ENCODE data around the gene DEPDC4.
"Not testable (repeated sequence)": the region's sequence is repeated elsewhere in the genome, so short reads cannot be mapped to it uniquely, and the experiment has no call there.

The DEPDC4 gene

DNA sequence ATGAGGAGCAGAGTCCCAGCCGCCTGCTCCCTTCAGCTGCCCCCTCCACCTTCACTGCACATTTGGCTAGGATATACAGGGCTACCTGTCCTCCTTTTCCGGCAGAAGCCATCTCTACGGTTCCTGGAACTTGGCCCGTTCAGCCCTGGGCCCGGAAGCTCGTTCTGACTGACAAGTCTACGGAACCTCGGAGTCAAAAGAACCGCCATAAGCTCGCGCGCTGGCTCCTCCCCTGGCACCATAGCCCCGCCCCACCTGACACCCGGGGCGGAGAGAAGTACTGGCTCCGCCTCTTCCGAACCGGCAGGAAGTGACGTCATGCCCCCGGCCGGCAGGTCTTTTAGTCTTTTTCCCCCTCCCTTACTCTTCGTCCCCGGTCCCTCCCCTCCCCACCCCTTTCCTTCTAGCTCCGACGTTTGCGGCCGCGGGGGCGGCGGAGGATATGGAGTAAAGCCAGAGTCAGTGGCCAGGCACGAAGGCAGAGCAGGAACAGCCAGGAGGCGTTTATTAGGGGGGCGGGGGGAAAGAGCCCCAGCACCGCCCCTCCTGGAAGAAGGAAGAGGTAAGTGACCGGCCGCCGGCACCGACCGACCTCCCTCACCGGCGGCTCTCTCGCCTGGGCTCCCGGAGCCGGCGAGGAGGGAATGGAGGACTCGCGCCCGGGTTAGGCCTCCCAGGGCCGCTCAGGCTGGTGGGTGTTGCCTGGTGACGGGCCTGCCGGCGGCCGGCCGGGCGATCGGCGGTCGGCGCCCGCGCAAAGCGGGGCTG is at the start of gene DEPDC4, which contains the start of gene SCYL2:
Gene DEPDC4 (minus strand): TSS at position 245 of the 768 bp plus-strand sequence. CDS start 3 bp downstream, at position 242.
Gene SCYL2 (plus strand): TSS at position 343 of the 768 bp plus-strand sequence. CDS start 15,794 bp downstream, outside the sequence.
- peak within 1 kb of the TSS; percentile 88 for H3K4me3 ChIP-seq (ENCODE audit: low read depth, low read length)
- TF ChIP-seq, protein P1, sequence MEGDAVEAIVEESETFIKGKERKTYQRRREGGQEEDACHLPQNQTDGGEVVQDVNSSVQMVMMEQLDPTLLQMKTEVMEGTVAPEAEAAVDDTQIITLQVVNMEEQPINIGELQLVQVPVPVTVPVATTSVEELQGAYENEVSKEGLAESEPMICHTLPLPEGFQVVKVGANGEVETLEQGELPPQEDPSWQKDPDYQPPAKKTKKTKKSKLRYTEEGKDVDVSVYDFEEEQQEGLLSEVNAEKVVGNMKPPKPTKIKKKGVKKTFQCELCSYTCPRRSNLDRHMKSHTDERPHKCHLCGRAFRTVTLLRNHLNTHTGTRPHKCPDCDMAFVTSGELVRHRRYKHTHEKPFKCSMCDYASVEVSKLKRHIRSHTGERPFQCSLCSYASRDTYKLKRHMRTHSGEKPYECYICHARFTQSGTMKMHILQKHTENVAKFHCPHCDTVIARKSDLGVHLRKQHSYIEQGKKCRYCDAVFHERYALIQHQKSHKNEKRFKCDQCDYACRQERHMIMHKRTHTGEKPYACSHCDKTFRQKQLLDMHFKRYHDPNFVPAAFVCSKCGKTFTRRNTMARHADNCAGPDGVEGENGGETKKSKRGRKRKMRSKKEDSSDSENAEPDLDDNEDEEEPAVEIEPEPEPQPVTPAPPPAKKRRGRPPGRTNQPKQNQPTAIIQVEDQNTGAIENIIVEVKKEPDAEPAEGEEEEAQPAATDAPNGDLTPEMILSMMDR (IDR thresholded peaks at IDR 0.05; ENCODE audit: low read depth, low read length, missing control alignments): no peak
- DNase-seq: peak; percentile 98

DNA sequence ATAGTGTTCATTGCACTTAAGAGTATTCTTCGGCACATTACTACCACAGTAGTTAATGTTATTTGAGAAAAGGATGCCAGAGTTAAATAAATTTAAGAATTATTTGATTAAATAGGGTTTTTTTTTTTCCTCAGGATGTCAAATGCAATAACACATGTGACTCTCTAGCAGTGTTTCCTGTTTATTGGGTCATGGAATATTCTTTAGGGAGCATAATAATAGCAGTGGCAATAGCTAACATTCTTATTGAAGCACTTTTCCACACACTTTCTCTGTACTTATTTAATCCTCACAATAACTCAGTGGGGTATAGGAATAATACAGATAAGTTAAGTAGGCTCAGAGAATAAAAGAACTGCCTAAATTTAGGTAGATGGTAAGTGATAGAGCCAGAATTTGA is 44.4 kb upstream of the DEPDC4 start:
- no peak overlapping the region for H3K4me3 ChIP-seq (ENCODE audit: low read depth, low read length)
- TF ChIP-seq, protein P1 (IDR thresholded peaks at IDR 0.05; ENCODE audit: low read depth, low read length, missing control alignments): no peak
- H3K27ac ChIP-seq: no peak overlapping the region
- no peaks in the 10 kb centered on the region for H3K27me3 ChIP-seq (replicated peaks)
- DNase-seq: no peak
- in situ Hi-C loops (cut with HindIII; ENCODE audit: low pct_ligation_motif_present, low sequenced_read_pairs): no loop called here
- H3K36me3 ChIP-seq (replicated peaks): peaks cover 17% of the 10 kb centered on the region

More for the DNA sequence above, at the start of gene DEPDC4, which contains the start of gene SCYL2:
- Histone ChIP-seq H3K36me3 (replicated peaks) (no peaks in the 10 kb centered on the region), H3K27me3 (replicated peaks) (no peaks in the 10 kb centered on the region), H3K27ac (peak within 1 kb of the TSS; percentile 80)
- in situ Hi-C loops (cut with HindIII; ENCODE audit: low pct_ligation_motif_present, low sequenced_read_pairs): no loop called here

DNA sequence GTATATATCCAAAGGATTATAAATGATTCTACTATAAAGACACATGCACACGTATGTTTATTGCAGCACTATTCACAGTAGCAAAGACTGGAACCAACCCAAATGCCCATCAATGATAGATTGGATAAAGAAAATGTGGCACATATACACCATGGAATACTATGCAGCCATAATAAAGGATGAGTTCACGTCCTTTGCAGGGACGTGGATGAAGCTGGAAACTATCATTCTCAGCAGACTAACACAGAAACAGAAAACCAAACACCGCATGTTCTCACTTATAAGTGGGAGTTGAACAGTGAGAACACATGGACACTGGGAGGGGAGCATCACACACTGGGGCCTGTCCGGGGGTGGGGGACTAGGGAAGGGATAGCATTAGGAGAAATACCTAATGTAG is 41.3 kb upstream of the DEPDC4 start:
- H3K27ac ChIP-seq; in situ Hi-C loops (cut with HindIII; ENCODE audit: low pct_ligation_motif_present, low sequenced_read_pairs): not testable (repeated sequence)
- H3K36me3 ChIP-seq (replicated peaks): peaks cover 21% of the 10 kb centered on the region

GRCh38 chr12:100304334-100304733 is 37.5 kb upstream of the DEPDC4 start:
- DNase-seq; H3K4me3 ChIP-seq (ENCODE audit: low read depth, low read length); H3K27me3 ChIP-seq (replicated peaks); H3K27ac ChIP-seq; in situ Hi-C loops (cut with HindIII; ENCODE audit: low pct_ligation_motif_present, low sequenced_read_pairs): not testable (repeated sequence)
- H3K36me3 ChIP-seq (replicated peaks): peaks cover 17% of the 10 kb centered on the region

More for the DNA sequence above, 41.3 kb upstream of the DEPDC4 start:
- not testable (repeated sequence) for DNase-seq; H3K27me3 ChIP-seq (replicated peaks); H3K4me3 ChIP-seq (ENCODE audit: low read depth, low read length)

DNA sequence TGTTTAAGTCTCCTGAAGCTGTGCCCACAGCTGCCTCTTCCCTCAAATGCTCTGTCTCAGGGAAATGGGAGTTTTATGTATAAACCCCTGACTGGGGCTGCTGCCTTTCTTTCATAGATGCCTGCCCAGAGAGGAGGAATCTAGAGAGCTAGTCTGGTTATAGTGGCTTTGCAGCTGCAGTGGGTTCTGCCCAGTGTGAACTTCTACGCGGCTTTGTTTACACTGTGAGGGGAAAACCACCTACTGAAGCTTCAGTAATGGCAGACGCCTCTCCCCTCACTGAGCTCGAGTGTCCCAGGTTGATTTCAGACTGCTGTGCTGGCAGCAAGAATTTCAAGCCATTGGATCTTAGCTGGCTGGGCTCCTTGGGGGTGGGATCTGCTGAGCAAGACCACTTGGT is 37.0 kb upstream of the DEPDC4 start:
- TF ChIP-seq, protein P1 (IDR thresholded peaks at IDR 0.05; ENCODE audit: low read depth, low read length, missing control alignments): no peak
- Histone ChIP-seq H3K27me3 (replicated peaks) (no peaks in the 10 kb centered on the region), H3K36me3 (replicated peaks) (peaks cover 18% of the 10 kb centered on the region), H3K4me3 (ENCODE audit: low read depth, low read length) (no peak overlapping the region), H3K27ac (no peak overlapping the region)
- in situ Hi-C loops (cut with HindIII; ENCODE audit: low pct_ligation_motif_present, low sequenced_read_pairs): no loop called here
- DNase-seq: no peak

GRCh38 chr12:100302081-100302480 is 35.2 kb upstream of the DEPDC4 start:
- no peak overlapping the region for H3K27ac ChIP-seq
- H3K4me3 ChIP-seq (ENCODE audit: low read depth, low read length): no peak overlapping the region
- H3K36me3 ChIP-seq (replicated peaks): peaks cover 23% of the 10 kb centered on the region
- H3K27me3 ChIP-seq (replicated peaks): no peaks in the 10 kb centered on the region
- TF ChIP-seq, protein P1 (IDR thresholded peaks at IDR 0.05; ENCODE audit: low read depth, low read length, missing control alignments): no peak
- no peak for DNase-seq
- in situ Hi-C loops (cut with HindIII; ENCODE audit: low pct_ligation_motif_present, low sequenced_read_pairs): no loop called here
